ENCODE measurements around the gene MSI1. TPM values are rescaled to one million over a fixed set of nuclear protein-coding genes. Genes with fewer than 3 reads are reported as not detected.

MSI1 gene
- total and polyA plus RNA-seq, 2 of the 13 experiments (the other 11 are each of a cell fraction or from before 2014, with no cell fraction given), result 0.09 to 0.46 TPM

DNA sequence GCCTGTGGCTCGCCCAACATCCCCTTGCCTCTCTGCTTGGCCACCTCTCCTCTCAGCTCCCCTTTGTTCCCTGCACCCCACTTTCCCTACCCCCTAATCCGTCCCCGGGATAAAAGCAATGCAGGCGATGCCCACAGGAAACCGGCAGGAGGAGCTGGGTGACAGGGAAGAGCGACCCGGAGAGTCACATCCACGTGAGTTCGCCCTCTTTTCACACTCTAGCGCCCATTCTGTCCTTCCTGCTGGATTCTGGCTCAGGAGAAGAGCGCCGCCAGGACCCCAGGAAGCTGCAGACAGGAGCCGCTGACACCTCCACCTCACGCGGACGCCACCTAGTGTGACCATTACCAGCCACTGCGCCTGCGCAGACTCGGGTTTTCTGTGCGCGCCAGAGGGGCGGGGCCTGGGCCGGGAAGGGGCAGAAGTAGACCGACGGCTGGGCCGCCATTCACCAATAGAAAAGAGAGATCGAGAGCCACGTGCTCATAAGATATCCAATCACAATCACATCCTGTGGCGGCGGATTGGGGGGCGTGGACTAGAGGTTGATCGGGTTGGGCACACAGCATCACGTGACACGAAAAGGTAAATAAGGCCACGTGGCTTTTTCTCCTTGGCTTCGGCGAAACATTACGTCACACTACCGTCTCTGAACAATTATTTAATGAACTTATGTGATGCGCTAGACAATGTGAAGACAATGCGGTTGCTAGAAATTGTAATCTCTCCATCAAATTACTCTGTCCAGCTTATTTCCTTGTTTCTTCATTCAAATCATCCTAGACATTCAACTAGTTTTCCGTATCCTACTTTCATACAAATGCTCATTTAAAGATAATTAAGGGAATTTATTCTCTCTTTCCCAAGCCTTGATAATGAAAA lies 51.5 kb downstream of the MSI1 start (continued):
- TF ChIP-seq, protein P1, sequence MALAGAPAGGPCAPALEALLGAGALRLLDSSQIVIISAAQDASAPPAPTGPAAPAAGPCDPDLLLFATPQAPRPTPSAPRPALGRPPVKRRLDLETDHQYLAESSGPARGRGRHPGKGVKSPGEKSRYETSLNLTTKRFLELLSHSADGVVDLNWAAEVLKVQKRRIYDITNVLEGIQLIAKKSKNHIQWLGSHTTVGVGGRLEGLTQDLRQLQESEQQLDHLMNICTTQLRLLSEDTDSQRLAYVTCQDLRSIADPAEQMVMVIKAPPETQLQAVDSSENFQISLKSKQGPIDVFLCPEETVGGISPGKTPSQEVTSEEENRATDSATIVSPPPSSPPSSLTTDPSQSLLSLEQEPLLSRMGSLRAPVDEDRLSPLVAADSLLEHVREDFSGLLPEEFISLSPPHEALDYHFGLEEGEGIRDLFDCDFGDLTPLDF (CRISPR knock-in tag; IDR thresholded peaks at IDR 0.05), result peak; percentile 1; the same call in 1 of the 2 replicates
- peak; percentile 56; the same call in 1 of the 2 replicates for TF ChIP-seq ZNF205 (CRISPR knock-in tag; IDR thresholded peaks at IDR 0.05)
- TF ChIP-seq GABPB1 (CRISPR knock-in tag; IDR thresholded peaks at IDR 0.05), result peak; percentile 86
- TF ChIP-seq ZNF264 (CRISPR knock-in tag; IDR thresholded peaks at IDR 0.05), result peak; percentile 92
- peak; percentile 68 for TF ChIP-seq ZNF749 (CRISPR knock-in tag; IDR thresholded peaks at IDR 0.05; ENCODE audit: borderline replicate concordance)
- peak; percentile 99 for TF ChIP-seq FOXA3 (CRISPR knock-in tag; IDR thresholded peaks at IDR 0.05)
- TF ChIP-seq, protein P2, sequence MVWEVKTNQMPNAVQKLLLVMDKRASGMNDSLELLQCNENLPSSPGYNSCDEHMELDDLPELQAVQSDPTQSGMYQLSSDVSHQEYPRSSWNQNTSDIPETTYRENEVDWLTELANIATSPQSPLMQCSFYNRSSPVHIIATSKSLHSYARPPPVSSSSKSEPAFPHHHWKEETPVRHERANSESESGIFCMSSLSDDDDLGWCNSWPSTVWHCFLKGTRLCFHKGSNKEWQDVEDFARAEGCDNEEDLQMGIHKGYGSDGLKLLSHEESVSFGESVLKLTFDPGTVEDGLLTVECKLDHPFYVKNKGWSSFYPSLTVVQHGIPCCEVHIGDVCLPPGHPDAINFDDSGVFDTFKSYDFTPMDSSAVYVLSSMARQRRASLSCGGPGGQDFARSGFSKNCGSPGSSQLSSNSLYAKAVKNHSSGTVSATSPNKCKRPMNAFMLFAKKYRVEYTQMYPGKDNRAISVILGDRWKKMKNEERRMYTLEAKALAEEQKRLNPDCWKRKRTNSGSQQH (CRISPR knock-in tag; IDR thresholded peaks at IDR 0.05; ENCODE audit: low read depth), result no peak
- 0 out of 2 replicates have a peak, but pooled peaks have one; percentile 79 for TF ChIP-seq CCDC6 (CRISPR knock-in tag; IDR thresholded peaks at IDR 0.05)
- peak; percentile 54; the same call in 1 of the 2 replicates for TF ChIP-seq ZBTB26 (CRISPR knock-in tag; IDR thresholded peaks at IDR 0.05; ENCODE audit: borderline replicate concordance)
- TF ChIP-seq, protein P3, sequence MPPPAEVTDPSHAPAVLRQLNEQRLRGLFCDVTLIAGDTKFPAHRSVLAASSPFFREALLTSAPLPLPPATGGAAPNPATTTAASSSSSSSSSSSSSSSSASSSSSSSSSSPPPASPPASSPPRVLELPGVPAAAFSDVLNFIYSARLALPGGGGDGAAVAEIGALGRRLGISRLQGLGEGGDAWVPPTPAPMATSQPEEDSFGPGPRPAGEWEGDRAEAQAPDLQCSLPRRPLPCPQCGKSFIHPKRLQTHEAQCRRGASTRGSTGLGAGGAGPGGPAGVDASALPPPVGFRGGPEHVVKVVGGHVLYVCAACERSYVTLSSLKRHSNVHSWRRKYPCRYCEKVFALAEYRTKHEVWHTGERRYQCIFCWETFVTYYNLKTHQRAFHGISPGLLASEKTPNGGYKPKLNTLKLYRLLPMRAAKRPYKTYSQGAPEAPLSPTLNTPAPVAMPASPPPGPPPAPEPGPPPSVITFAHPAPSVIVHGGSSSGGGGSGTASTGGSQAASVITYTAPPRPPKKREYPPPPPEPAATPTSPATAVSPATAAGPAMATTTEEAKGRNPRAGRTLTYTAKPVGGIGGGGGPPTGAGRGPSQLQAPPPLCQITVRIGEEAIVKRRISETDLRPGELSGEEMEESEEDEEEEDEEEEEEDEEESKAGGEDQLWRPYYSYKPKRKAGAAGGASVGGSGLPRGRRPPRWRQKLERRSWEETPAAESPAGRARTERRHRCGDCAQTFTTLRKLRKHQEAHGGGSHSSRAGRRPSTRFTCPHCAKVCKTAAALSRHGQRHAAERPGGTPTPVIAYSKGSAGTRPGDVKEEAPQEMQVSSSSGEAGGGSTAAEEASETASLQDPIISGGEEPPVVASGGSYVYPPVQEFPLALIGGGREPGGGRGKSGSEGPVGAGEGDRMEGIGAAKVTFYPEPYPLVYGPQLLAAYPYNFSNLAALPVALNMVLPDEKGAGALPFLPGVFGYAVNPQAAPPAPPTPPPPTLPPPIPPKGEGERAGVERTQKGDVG (CRISPR knock-in tag; IDR thresholded peaks at IDR 0.05; ENCODE audit: borderline replicate concordance), result no peak
- TF ChIP-seq EP300 (IDR thresholded peaks at IDR 0.05; ENCODE audit: low read depth in 2 of 2, low read length in 2 of 2), result peak in 1 of 2 experiments; percentile 23; a peak in 1 of 4 replicates
- TF ChIP-seq EP300 (CRISPR knock-in tag; IDR thresholded peaks at IDR 0.05; ENCODE audit: borderline replicate concordance), result no peak; the same call in 1 of the 2 replicates
- peak; percentile 45 for TF ChIP-seq CBX1 (IDR thresholded peaks at IDR 0.05; ENCODE audit: low read depth)
- TF ChIP-seq ZNF619 (CRISPR knock-in tag; IDR thresholded peaks at IDR 0.05), result no peak
- peak; percentile 79; the same call in 1 of the 2 replicates for TF ChIP-seq MEIS1 (CRISPR knock-in tag; IDR thresholded peaks at IDR 0.05; ENCODE audit: borderline replicate concordance)
- peak; percentile 27; the same call in 1 of the 2 replicates for TF ChIP-seq IKZF5 (CRISPR knock-in tag; IDR thresholded peaks at IDR 0.05)
- peak; percentile 81 for TF ChIP-seq DMAP1 (CRISPR knock-in tag; IDR thresholded peaks at IDR 0.05)
- TF ChIP-seq, protein P4, sequence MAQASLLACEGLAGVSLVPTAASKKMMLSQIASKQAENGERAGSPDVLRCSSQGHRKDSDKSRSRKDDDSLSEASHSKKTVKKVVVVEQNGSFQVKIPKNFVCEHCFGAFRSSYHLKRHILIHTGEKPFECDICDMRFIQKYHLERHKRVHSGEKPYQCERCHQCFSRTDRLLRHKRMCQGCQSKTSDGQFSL (CRISPR knock-in tag; IDR thresholded peaks at IDR 0.05), result no peak
- TF ChIP-seq RFXAP (CRISPR knock-in tag; IDR thresholded peaks at IDR 0.05; ENCODE audit: borderline replicate concordance), result peak; percentile 76; the same call in 1 of the 2 replicates
